C1 segment of cervical spinal cord (tissue), 14 donors: ENCODE results near the gene SLC6A12.
"Not testable (repeated sequence)": the region's sequence is repeated elsewhere in the genome, so short reads cannot be mapped to it uniquely, and the experiment has no call there.

Experiments
- DNase-seq, 14 donors: peaks; one replicate each; lab custom pipeline; 2025; lab: John Stamatoyannopoulos, UW

The SLC6A12 gene

DNA sequence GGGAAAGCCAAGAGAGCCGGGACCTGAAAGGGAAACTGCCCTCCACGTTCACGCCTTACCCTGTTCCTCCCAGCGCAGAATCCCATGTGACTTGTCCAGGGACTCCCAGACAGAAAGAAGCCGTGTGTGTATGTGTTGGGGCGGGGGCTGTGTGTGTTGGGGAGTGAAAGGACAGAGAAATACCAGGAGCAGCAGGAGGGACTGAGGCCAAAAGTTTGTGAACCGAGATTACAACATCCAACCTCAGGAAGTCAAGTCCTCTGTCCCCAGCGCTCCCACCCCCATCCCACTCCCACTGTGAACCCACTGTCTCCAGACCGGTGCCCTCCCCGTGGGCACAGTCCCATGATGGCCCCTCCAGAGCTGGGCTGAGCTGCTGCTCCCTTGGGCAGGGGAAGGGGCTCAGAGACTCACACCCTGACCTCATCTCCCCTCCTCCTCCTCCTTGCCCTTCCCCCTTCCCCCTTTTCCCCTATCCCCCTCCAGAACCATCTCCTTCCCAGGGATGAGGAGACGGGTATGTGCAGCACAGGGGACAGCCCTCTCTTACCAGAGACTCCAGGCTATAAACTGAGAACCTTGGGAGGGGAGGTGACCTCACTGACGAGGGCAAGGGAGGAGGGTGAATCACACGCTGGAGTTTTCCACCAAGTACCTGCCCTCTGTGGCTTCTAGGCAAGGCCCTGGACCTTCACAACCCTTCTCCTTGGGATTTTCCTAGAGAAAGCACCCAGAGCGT is at the start of gene SLC6A12:
Gene SLC6A12 (minus strand): TSS at position 155 of the 739 bp plus-strand sequence. CDS start 4,171 bp downstream, outside the sequence.
- DNase-seq: no peak

GRCh38 chr12:263574-263973 is 49.6 kb upstream of the SLC6A12 start:
- no peak for DNase-seq

DNA sequence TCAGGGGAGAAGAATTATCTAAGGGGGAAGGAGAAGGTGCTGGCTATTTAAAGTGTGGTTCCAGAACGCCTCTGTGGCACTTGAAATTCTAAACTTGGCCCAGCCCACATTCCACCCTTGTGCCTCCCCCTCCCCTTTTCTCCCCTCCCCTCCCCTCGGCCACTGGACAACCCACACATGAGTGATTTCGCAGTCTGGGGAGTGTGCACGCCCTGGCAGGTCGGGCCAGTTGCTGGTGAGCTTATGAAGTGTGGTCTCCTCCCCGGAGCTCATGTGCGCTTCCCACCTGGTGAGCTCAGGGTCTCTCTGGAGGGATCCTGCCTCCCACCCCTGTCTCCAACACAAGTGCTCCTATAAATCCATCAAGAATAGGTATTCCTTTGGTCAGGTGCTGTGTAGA is 48.9 kb upstream of the SLC6A12 start, which contains the start of gene SLC6A13:
Gene SLC6A13 (minus strand): TSS at position 20 of the 400 bp plus-strand sequence. CDS start 2,784 bp downstream, outside the sequence.
- no peak for DNase-seq

DNA sequence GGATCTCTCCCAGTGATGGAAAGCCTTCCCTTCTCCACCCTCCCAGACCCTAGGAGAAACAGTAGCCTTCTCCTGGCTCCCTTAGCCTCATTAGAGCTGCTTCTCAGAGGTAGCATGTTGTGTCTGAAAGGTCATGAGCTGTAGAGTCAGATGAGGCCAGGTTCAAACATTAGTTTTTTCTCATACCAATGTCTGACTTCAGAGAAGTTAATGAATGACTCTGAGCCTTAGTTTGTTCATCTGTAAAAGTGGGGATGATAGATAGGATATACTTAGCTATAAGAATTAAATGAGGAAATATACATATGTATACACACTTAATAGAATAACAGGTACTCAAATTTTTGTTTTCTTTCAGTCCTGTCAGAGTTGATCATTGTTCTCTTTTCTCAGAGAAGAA is 48.2 kb upstream of the SLC6A12 start:
- DNase-seq: no peak

- no peak for DNase-seq
These were observed 43.8 kb upstream of the SLC6A12 start for GRCh38 chr12:257521-258321.

DNA sequence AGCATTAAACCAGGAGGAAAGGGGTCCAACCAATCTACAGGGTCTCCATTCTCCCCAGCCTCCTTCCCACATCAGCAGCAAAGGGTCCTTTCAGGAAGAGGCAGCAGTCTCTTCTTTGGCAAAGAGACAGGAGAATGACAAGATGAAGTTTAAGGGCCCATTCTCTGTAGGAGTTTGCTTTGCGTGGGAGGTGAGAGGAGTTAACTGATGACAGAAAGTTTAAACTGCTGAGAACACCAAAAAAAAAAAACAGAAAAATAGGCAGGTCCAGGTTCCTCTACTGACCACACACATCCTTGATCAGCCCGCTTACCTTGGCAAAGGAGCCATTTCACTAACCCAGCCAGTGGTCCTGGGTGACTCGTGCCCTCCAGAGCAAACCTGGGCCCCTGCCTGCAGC is 43.0 kb upstream of the SLC6A12 start:
- DNase-seq: no peak

DNA sequence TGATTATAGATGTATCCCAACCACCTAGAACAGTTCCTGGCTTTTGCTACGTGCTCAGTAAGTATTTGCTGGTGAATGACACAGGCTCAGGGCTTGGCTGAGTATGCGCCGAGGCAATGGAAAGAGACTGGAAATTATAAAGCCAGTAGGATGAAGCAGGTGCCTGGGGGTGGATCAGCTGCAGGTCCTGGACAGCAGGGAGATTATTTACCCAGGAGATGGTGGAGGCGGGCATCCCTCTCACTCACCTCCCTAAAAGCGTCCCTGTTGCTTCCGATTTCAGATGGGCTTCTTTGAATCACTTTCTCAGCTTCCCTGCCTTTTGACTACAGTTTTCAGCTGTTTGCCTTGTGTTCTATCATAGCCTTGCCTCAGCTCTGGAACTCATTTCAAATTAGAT is 42.3 kb upstream of the SLC6A12 start:
- DNase-seq: no peak

DNA sequence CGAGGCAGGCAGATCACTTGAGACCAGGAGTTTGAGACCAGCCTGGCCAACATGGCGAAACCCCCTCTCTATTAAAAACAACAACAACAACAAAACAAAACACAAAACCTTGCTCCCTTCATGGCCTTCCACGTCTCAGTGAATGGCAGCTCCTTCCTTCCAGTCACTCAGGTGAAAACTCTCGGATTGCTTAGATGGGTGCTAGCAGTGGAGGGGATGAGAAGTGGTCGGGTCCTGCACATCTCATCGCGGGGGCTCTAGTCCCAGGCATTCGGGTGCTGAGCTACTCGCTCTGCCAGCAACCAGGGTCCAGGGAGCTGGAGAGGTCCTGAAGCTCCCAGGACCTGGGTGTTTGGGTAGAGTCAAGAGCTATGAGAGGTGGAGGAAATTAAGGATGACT is 41.0 kb upstream of the SLC6A12 start:
- no peak for DNase-seq

- DNase-seq: no peak
These were observed 40.1 kb upstream of the SLC6A12 start for GRCh38 chr12:254039-254438.

- DNase-seq: no peak
These were observed 39.3 kb upstream of the SLC6A12 start for GRCh38 chr12:253116-253831.

DNA sequence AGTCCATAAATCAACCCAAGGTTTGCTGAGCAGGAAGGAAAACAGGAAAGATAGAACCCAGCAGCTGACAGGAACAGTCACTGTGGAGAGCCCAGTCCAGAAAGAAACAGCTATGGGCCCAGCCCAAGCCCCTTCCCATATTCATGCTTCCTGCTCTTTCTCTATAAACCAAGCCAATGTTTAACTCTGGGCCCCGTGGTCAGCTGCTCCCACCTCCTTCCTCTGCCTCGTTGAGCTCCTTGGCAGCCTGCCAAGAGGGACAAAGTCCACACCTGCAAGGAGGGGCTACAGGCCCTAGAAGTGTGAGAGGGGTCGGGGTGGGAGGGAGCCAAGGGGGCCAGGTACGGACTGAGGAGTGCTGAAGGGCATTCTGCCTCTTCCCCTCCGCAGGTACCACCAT is 38.7 kb upstream of the SLC6A12 start:
- no peak for DNase-seq

GRCh38 chr12:247271-247670 is 33.3 kb upstream of the SLC6A12 start:
- no peak for DNase-seq

- DNase-seq: no peak
These were observed 29.4 kb upstream of the SLC6A12 start for GRCh38 chr12:243381-243780.

- DNase-seq: no peak
These were observed 28.5 kb upstream of the SLC6A12 start for GRCh38 chr12:242496-242895.

GRCh38 chr12:241266-241665 is 27.3 kb upstream of the SLC6A12 start:
- no peak for DNase-seq

DNA sequence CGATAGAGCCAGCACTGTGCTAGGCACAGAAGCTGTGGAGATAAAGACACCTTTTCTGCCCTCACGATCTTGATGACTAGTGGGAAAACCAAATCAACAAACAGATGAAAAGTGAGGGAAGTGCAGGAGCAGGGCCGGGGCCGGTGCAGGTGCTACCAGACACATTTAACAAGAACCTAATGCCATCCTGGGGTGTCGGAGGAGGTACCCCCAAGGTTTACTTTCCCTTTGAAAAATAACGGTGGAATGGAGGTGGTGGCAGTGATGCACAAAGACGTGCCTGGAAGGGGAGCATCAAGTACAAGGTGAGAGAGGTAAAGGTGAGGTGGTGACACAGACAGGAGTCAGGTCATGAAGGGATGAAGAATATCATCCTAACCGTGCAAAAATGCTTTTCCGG is 26.6 kb upstream of the SLC6A12 start:
- no peak for DNase-seq

GRCh38 chr12:238736-239398 is 24.9 kb upstream of the SLC6A12 start:
- no peak for DNase-seq

DNA sequence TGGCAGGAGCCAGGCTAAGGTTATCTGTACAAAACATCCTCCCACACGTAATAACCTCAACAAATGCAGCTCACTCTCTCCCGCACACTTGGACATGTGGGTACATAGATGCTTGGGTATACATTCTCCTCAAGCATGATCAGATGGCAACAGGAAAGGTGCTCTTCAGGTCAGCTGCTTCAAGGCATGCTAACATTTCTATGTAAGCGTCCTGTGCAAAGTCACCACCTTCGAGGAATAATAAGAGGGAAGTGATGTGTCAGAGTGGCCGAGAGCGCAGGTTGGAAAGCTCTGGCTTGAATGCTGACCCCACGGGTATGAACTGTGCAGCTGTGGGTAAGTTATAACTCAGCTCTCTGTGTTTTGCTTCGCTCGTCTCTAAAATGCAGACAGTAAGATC is 24.2 kb upstream of the SLC6A12 start:
- no peak for DNase-seq

GRCh38 chr12:237026-237815 is 23.3 kb upstream of the SLC6A12 start:
- no peak for DNase-seq

DNA sequence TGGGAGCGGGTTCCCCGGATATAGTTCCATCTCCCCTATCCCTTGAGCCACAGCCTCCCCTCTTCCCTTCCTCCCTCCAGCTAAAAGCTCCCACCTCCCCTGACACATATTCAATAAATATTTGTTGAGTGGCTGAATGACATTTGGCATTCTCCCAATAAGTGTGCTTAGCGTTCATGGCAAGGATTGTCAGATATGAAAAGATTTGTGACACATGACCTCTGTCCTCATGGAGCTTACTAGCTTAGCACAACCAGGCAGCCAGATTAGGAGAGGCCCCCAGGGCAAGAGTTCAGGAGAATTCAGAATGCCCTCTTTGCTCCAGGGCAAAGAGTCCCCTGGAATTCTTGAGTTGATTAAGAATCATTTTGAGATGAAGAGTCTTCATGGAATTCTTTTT is 22.5 kb upstream of the SLC6A12 start:
- DNase-seq: no peak

GRCh38 chr12:235967-236366 is 22.0 kb upstream of the SLC6A12 start:
- not testable (repeated sequence) for DNase-seq
